Astrocyte of the spinal cord (primary cell): Measurements from ENCODE around the gene GJB4.

Experiments used
- DNase-seq: peaks from one replicate; pipeline ENCODE4 v3.0.0; 2011; ENCODE audit warnings: low read depth, low spot score
- H3K4me3 ChIP-seq: 2 replicates; pipeline ENCODE4 v1.5.1; 2011; ENCODE audit warnings: low read depth, mild to moderate bottlenecking, low read length, moderate library complexity
- in situ Hi-C: cut with HindIII; loops from 2 replicates; pipeline ENCODE4 v1.10.0; 2017; ENCODE audit warnings: low sequenced_read_pairs
- TF ChIP-seq, protein P1 (sequence below): IDR thresholded peaks from 2 replicates; pipeline ENCODE4 v1.5.1; 2012; ENCODE audit warnings: low read depth, mild to moderate bottlenecking, low read length, inconsistent platforms

The GJB4 gene

DNA sequence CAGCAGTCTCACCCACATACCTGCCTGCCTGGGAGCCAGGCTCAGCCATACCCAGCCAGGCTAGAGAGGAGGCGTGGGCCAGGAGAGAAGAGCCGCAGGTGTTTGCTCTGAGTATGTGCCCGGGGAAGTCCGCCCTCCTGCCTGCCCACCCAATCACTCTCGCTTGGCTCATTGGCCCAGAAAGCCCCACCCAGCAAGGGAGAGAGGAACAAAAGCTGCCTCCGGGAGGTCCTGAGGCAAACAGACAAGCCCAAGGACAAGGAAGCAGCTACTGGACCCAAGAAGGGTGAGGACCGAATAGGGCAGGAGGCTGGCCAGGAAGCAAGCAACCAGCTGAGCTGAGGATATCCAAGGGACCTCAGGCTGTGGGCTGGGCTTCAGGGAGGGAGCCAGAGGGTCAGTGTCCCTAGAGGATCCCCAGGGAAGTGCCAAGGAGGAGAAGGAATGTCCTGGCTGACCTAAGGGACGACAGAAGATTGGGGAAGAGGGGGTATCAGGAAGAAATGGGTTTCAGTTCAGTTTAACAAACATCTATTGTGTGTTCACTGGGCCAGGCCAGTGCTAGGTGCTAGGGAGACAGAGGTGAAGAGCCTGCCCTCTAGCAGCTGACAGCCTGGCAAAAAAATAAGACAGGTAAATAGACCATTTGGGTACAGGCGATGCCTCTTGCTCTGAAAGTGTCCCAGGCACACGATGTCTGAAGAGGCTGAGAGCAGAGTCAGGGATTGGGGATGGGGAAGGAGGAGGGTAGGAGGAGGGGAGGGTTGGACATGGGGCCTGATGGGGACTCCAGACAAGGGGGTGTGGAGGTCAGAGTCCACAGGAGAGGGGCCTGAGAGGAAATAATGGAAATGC lies at the start of gene GJB4:
Gene GJB4, plus strand, starts transcription at position 238 of the 855 bp plus-strand sequence. CDS start 1,515 bp downstream, outside the sequence.
- in situ Hi-C loops: no loop called here
- no peak for DNase-seq

GRCh38 chr1:34710812-34711211 lies 48.7 kb upstream of the GJB4 start:
- no peak overlapping the region for H3K4me3 ChIP-seq
- in situ Hi-C loops: no loop called here
- TF ChIP-seq, protein P1, sequence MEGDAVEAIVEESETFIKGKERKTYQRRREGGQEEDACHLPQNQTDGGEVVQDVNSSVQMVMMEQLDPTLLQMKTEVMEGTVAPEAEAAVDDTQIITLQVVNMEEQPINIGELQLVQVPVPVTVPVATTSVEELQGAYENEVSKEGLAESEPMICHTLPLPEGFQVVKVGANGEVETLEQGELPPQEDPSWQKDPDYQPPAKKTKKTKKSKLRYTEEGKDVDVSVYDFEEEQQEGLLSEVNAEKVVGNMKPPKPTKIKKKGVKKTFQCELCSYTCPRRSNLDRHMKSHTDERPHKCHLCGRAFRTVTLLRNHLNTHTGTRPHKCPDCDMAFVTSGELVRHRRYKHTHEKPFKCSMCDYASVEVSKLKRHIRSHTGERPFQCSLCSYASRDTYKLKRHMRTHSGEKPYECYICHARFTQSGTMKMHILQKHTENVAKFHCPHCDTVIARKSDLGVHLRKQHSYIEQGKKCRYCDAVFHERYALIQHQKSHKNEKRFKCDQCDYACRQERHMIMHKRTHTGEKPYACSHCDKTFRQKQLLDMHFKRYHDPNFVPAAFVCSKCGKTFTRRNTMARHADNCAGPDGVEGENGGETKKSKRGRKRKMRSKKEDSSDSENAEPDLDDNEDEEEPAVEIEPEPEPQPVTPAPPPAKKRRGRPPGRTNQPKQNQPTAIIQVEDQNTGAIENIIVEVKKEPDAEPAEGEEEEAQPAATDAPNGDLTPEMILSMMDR: no peak
- DNase-seq: no peak

More for the DNA sequence above, at the start of gene GJB4:
- no peak within 1 kb of the TSS for H3K4me3 ChIP-seq
- TF ChIP-seq, protein P1: no peak

DNA sequence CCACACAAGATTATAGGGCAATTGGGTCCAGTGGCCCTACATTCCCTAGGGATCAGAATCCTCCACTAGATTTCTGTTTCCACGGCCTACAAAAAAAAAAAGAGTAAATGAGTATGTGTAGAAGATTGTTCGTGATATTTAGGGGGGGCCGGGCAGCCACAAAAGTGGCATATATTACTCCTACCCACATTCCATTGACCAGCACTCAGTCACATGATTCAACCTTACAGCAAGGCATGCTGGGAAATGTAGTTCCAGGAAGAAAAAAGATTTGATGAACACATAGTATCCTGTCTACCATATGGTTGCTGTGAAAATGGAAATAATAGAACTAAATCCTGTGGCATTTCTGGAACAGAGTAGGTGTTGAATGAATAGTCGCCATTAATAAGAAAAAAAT lies 48.1 kb upstream of the GJB4 start:
- in situ Hi-C loops: no loop called here
- DNase-seq: no peak
- H3K4me3 ChIP-seq: no peak overlapping the region
- TF ChIP-seq, protein P1: no peak

DNA sequence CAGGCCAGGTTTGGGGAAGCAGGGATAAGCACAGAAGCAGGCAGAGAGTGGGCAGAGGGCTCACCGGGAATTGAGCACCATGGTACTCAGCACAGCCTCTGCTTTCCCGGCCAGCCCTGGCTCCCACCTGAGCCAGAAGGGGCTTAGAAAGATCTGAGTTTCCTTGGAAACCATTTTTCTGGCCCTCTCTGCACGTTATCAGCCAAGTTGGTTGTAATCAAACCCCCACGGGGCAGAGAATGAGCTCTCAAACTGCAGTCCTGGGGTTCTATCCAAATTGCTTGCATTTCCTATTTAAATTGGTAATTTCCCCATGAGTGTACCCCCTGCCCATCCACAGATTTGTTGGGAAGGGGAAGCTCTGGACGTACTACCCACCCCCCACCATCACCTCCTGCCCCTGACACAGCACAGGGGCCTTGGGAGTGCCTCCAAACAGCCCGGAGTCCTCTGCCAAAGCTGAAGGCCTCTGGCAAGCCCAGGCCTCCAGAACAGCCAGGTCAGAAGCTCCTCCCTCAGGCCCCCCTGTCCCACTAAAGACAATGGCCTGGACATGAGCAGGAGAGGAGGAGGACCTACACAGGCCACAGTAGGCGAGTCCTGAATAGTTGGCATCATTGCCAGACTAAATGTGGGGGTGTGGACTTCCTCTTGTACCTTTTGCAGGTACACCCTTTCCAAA lies 47.4 kb upstream of the GJB4 start:
- no peak for DNase-seq
- in situ Hi-C loops: no loop called here
- H3K4me3 ChIP-seq: no peak overlapping the region
- TF ChIP-seq, protein P1: no peak

DNA sequence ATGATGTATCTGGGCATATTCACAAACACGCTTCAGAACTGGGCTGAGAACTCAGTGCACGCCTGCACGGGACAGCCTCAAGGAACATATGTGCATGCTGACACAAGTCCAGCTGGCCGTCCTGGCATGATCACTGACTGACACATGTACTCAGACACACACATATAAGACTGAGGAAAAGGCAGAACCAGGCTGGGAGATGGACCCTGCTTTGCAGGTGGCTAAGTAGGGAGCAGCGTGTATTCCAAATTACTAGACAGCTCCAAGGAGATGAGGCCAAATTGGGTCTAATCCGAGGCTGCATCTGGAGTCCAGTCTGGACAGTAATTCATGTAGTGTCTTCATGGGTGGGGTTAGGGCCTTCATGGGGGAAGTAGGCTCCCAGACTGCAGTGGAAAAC lies 46.1 kb upstream of the GJB4 start:
- TF ChIP-seq, protein P1: no peak
- no peak for DNase-seq
- H3K4me3 ChIP-seq: no peak overlapping the region
- in situ Hi-C loops: no loop called here

DNA sequence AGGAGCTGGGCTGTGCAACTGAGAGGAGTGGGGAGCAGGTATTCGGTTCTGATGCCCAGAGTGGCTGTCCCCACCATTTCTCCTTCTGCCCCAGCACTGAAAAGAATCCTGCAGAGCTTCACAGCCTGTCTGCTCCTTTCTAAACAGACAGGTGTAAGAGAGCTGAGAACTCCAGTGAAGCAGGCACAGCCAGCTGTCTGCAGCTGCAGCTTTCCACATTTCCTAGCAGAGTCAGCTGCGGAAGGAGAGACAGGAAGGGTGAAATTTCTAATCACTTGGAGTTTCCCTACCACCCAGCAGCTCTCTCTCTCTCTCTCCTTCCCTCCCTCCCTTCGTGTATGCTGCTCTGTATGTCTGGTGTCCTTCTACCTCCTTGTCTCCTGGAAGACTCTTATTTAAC lies 45.2 kb upstream of the GJB4 start:
- no peak overlapping the region for H3K4me3 ChIP-seq
- no peak for DNase-seq
- TF ChIP-seq, protein P1: no peak
- in situ Hi-C loops: no loop called here
